ENCODE data around the gene PSAPL1. TPM values are rescaled to one million over a fixed set of nuclear protein-coding genes. Genes with fewer than 3 reads are reported as not detected.
"Not testable (repeated sequence)": the region's sequence is repeated elsewhere in the genome, so short reads cannot be mapped to it uniquely, and the experiment has no call there.

PSAPL1 gene
- total RNA-seq, 1 experiment from 2014 or later = 14.3 TPM

DNA sequence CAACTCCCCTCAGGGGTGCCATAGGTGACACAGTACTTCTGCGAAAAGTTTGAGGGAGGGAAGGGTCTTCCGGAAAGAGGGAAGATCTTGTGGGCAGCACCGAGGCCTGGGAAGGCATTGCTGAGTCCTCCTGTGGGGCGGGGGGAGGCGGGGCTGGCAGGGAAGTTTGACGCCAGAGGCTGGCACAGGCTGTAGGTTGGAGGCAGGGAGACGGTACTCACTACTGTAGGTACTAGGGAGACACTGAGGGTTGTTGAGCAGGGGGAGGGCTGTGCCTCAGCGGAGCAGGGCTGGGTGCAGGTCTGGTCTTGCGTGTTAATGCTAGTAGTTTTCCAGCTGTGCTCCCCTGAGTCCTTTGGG is 23.3 kb upstream of the PSAPL1 start:
- no peak overlapping the region for H3K4me3 ChIP-seq (ENCODE audit: low read depth, low read length)
- intact Hi-C loops (cut with micrococcal nuclease; ENCODE audit: unreplicated experiment) = no loop called here
- H3K27me3 ChIP-seq (replicated peaks; ENCODE audit: control insufficient read depth, insufficient read depth, low read length) = no peaks in the 10 kb centered on the region
- no peaks in the 10 kb centered on the region for H3K9me3 ChIP-seq
- ChIA-PET CTCF (no interaction called here), POLR2A (no interaction called here)
- H3K4me1 Mint-ChIP-seq (ENCODE audit: low read depth, unreplicated experiment) = peaks cover 6% of the 10 kb centered on the region
- no peaks in the 10 kb centered on the region for H3K9me3 Mint-ChIP-seq (ENCODE audit: unreplicated experiment)
- H3K27ac Mint-ChIP-seq (ENCODE audit: unreplicated experiment) = no peak overlapping the region
- no peak for DNase-seq
- TF ChIP-seq, protein P1, sequence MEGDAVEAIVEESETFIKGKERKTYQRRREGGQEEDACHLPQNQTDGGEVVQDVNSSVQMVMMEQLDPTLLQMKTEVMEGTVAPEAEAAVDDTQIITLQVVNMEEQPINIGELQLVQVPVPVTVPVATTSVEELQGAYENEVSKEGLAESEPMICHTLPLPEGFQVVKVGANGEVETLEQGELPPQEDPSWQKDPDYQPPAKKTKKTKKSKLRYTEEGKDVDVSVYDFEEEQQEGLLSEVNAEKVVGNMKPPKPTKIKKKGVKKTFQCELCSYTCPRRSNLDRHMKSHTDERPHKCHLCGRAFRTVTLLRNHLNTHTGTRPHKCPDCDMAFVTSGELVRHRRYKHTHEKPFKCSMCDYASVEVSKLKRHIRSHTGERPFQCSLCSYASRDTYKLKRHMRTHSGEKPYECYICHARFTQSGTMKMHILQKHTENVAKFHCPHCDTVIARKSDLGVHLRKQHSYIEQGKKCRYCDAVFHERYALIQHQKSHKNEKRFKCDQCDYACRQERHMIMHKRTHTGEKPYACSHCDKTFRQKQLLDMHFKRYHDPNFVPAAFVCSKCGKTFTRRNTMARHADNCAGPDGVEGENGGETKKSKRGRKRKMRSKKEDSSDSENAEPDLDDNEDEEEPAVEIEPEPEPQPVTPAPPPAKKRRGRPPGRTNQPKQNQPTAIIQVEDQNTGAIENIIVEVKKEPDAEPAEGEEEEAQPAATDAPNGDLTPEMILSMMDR (IDR thresholded peaks at IDR 0.05; ENCODE audit: insufficient read depth in 1 of 2, low read depth in 1 of 2, low read length in 1 of 2, severe bottlenecking in 1 of 2, unreplicated experiment in 1 of 2) = no peak
- no peak overlapping the region for H3K4me3 Mint-ChIP-seq (ENCODE audit: unreplicated experiment)
- no peaks in the 10 kb centered on the region for H3K36me3 Mint-ChIP-seq (ENCODE audit: insufficient read depth, unreplicated experiment)
- no peaks in the 10 kb centered on the region for H3K4me1 ChIP-seq
- BruUV-seq (replicated peaks) = no TSS peak
- no peaks in the 10 kb centered on the region for H3K27me3 Mint-ChIP-seq (ENCODE audit: insufficient read depth, unreplicated experiment)
- no peaks in the 10 kb centered on the region for H3K36me3 ChIP-seq (ENCODE audit: control insufficient read depth, insufficient read depth, low read length)

DNA sequence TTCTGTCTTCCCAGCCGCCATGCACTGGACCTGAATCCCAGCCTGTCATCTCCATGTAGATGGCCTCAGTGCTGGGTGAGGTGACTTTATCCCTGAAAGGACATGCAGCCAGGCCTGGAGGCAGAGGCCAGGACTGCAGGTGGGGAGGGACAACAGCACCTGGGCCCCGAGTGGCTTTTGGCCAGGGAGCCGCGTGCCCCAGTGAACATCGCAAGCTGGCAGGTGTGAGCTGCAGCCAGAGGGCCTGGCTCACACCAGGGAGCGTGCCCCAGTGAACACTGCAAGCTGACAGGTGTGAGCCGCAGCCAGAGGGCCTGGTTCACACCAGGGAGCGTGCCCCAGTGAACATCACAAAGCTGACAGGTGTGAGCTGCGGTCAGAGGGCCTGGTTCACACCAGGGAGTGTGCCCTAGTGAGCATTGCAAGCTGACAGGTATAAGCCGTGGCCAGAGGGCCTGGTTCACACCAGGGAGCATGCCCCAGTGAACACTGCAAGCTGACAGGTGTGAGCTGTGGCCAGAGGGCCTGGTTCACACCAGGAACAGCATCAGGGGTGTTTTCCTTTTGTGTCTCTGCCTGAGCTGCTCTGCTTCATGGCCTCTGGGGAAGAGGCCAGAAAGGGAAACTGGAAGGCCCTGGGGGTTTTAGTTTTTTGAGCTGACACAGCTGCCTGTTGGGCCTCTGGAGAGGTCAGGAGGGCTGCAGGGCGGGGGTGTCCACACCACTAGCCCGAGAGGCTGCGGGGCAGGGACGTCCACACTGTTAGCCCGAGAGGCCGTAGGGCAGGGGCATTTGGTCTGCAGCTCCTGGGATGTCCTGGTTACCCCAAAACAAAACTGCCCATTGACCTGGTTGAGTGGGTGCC is 22.7 kb upstream of the PSAPL1 start:
- TF ChIP-seq, protein P1 (IDR thresholded peaks at IDR 0.05; ENCODE audit: insufficient read depth in 1 of 2, low read depth in 1 of 2, low read length in 1 of 2, severe bottlenecking in 1 of 2, unreplicated experiment in 1 of 2) = no peak
- Histone ChIP-seq H3K4me1 (no peaks in the 10 kb centered on the region), H3K27me3 (replicated peaks; ENCODE audit: control insufficient read depth, insufficient read depth, low read length) (no peaks in the 10 kb centered on the region), H3K4me3 (ENCODE audit: low read depth, low read length) (no peak overlapping the region), H3K36me3 (ENCODE audit: control insufficient read depth, insufficient read depth, low read length) (no peaks in the 10 kb centered on the region), H3K9me3 (no peaks in the 10 kb centered on the region)
- DNase-seq = no peak
- ChIA-PET CTCF (no interaction called here), POLR2A (no interaction called here)
- no peak overlapping the region for H3K27ac Mint-ChIP-seq (ENCODE audit: unreplicated experiment)
- no peaks in the 10 kb centered on the region for H3K9me3 Mint-ChIP-seq (ENCODE audit: unreplicated experiment)
- no peaks in the 10 kb centered on the region for H3K36me3 Mint-ChIP-seq (ENCODE audit: insufficient read depth, unreplicated experiment)
- no peaks in the 10 kb centered on the region for H3K27me3 Mint-ChIP-seq (ENCODE audit: insufficient read depth, unreplicated experiment)
- no TSS peak for BruUV-seq (replicated peaks)
- H3K4me3 Mint-ChIP-seq (ENCODE audit: unreplicated experiment) = no peak overlapping the region
- intact Hi-C loops (cut with micrococcal nuclease; ENCODE audit: unreplicated experiment) = no loop called here
- H3K4me1 Mint-ChIP-seq (ENCODE audit: low read depth, unreplicated experiment) = peaks cover 6% of the 10 kb centered on the region

DNA sequence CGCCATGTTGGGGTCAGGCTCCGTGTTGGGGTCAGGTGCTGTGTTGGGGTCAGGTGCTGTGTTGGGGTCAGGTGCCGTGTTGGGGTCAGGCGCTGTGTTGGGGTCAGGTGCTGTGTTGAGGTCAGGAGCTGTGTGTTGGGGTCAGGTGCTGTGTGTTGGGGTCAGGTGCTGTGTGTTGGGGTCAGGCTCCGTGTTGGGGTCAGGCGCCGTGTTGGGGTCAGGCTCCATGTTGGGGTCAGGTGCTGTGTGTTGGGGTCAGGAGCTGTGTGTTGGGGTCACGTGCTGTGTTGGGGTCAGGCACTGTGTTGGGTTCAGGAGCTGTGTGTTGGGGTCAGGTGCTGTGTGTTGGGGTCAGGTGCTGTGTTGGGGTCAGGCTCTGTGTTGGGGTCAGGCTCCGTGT is 18.1 kb upstream of the PSAPL1 start:
- H3K27ac Mint-ChIP-seq (ENCODE audit: unreplicated experiment); H3K9me3 ChIP-seq; POLR2A ChIA-PET; H3K4me1 Mint-ChIP-seq (ENCODE audit: low read depth, unreplicated experiment); H3K27me3 Mint-ChIP-seq (ENCODE audit: insufficient read depth, unreplicated experiment); intact Hi-C loops (cut with micrococcal nuclease; ENCODE audit: unreplicated experiment); H3K4me3 ChIP-seq (ENCODE audit: low read depth, low read length); BruUV-seq (replicated peaks); DNase-seq; H3K27me3 ChIP-seq (replicated peaks; ENCODE audit: control insufficient read depth, insufficient read depth, low read length); CTCF ChIA-PET; H3K4me3 Mint-ChIP-seq (ENCODE audit: unreplicated experiment); H3K9me3 Mint-ChIP-seq (ENCODE audit: unreplicated experiment); H3K4me1 ChIP-seq; H3K36me3 Mint-ChIP-seq (ENCODE audit: insufficient read depth, unreplicated experiment); H3K36me3 ChIP-seq (ENCODE audit: control insufficient read depth, insufficient read depth, low read length): not testable (repeated sequence)

Data from Caco-2 (cell line).